ENCODE results near the gene ACP1. TPM values are rescaled to one million over a fixed set of nuclear protein-coding genes. Genes with fewer than 3 reads are reported as not detected.
A peak's percentile ranks its signal among the peaks of the same experiment; 100 is the strongest.
"Not testable (repeated sequence)": the region's sequence is repeated elsewhere in the genome, so short reads cannot be mapped to it uniquely, and the experiment has no call there.

Gene ACP1
- total RNA-seq, 2 donors from 2014 or later, result 53.3 to 61.7 TPM

DNA sequence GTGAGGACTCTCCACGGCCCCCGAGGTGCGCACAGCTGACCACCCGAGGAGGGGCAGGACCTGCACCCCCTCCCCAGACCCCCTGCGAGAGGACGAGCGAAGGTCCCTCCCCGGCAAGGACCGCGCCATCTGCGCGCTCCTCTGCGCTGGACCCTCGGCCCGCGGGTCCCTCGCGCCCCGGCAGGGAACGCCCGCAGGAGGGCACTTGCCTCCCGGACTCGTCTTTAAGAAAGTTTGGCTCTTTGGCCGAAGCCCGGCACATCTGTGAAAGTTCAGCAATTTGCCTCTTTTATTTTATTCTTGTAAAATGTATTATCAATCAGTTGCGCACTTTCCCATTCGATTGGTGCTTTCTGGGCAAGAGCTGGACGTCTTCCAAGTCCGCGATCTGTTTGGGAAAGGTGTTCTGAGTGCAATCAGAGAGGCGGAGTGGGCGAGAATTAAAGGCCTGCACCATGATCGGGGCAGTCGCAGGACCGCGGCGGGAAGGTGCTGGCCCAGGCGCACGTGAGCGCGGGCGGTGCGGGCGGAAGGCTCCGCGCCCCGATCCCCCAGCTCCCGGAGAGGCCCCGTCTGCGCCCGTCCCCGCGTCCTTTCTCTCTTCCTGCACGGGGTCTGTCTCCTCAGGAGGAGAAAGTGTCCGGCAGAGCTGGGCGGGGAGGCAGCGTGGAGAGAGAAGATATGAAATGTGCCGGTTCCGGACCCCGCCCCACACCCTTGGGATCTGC is 24.8 kb downstream of the ACP1 start:
- ATAC-seq, result peak; percentile 29 to 32
- intact Hi-C loops (cut with DNase I), result loop anchor here in 1 of 2 donors (5.0 kb wide), 1 partner anchor 42 kb away; no protein-coding TSS in a partner anchor
- DNase-seq, result no peak

GRCh38 chr2:290090-290722 is 25.5 kb downstream of the ACP1 start:
- intact Hi-C loops (cut with DNase I), result loop anchor here in 1 of 2 donors (5.0 kb wide), 1 partner anchor 43 kb away; no protein-coding TSS in a partner anchor
- DNase-seq (peak; percentile 72), ATAC-seq (peak; percentile 80 to 83)

DNA sequence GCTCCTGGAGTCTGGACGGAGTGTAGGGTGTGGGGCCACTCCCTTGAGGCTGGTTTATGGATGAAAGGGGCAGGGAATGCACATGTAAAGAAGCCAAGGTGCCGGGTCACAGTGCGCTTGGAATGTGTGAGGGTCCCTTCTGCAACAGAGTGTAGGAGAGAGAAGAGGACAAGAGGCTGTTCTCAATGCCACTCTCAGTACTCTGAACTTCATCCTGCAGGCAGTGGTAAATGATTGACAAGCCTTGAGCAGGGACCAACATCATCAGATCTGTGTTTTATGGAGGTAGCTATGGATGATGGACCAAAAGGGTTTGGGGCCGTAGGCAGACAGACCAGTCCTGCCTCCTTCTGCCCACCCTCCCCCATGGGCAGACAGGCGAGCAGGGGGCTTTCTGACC is 30.3 kb downstream of the ACP1 start:
- intact Hi-C loops (cut with DNase I), result no loop called here
- no peak for ATAC-seq
- no peak for DNase-seq

GRCh38 chr2:296354-296753 is 31.6 kb downstream of the ACP1 start:
- intact Hi-C loops (cut with DNase I), result no loop called here
- no peak for DNase-seq
- no peak for ATAC-seq

DNA sequence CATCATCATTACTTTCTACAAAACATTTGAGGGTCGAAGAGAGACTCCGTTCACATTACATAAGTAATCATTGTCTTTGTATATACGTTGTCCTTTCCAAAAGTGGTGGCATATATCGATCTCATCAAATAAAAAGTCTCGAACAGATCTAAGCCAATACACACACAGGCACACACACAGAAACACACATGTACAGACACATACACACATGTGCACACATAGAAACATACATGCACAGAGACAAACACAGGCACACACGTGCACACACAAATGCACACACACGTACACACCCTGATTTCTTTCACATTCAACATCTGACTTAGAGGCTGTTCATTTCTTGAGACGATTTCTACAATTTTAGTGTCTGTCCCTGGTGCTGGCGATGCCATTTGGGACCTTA is 40.6 kb downstream of the ACP1 start:
- DNase-seq (no peak), ATAC-seq (no peak)
- intact Hi-C loops (cut with DNase I), result no loop called here

DNA sequence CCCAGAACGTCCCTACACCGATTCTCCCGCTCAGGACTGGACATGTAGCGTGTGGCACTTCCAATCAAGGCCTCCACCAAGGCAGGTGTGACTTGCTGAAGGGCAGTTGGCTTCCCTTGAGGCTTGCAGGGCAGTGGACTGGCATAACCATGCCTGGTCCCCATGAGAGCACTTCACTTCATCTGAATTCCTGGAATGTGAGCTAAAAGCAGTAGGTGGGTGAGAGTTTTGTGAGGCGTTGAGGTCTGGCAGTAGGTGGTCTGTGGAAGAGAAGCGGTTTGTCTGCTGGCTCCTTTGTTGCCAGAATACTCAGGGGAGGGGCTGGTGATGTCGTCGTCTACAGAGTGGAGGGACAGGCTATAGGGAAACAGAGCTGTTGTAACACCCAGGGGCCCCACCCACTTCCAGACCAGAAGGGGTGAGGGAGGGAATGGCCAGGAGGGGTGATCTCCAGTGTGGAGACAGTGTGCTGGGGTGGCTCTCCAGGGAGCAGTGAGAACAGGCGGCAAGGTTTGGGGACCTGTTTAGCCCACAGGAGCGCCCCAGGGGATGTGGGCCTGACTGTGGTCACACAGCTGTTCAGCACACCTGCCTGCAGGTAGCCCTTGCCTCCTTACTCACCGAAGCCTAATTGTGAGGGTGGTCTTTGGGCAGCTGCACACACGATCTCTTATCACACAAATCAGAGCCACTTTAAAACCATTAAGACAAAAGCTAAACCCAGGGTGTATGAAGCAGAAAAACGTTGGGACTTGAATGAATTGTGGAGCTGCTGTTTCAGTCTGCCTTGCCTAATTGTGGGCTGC is 44.6 kb downstream of the ACP1 start:
- intact Hi-C loops (cut with DNase I), result no loop called here
- DNase-seq (no peak), ATAC-seq (no peak)

DNA sequence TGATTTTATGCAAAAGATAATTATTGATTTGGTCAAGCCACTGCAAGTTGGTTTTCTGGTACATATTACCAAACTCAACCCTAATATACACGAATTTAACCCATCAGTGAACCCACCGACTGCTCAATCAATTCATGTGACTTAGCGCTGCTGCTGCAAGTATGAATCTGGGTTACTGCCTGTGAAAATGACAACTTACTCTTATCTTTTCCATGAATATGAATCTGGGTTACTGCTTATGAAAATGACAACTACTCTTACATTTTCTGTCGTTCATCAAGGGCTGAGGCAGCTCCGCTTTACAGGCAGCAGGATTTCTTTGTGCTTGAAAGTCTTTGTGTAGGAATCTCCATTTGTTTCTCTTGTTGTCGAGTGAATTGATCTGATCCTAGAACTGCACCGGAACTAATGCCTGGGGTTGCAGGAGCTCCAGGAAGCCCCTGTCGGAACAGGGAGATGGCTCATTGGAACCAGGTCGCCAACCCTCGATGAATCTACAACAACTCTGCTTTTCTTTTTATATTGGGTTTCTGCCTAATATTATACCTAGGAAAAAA is 45.3 kb downstream of the ACP1 start:
- no peak for ATAC-seq
- intact Hi-C loops (cut with DNase I), result no loop called here
- no peak for DNase-seq

GRCh38 chr2:310994-311393 is 46.2 kb downstream of the ACP1 start:
- DNase-seq (no peak), ATAC-seq (no peak)

GRCh38 chr2:313991-314390 is 49.2 kb downstream of the ACP1 start:
- ATAC-seq, result no peak
- DNase-seq, result no peak
- intact Hi-C loops (cut with DNase I), result no loop called here

More at GRCh38 chr2:310994-311393, 46.2 kb downstream of the ACP1 start:
- intact Hi-C loops (cut with DNase I), result no loop called here

- no peak for DNase-seq
- ATAC-seq, result no peak
- intact Hi-C loops (cut with DNase I), result no loop called here
Observed at GRCh38 chr2:314561-315336, 50.0 kb downstream of the ACP1 start.

- ATAC-seq; intact Hi-C loops (cut with DNase I); DNase-seq: not testable (repeated sequence)
Observed at GRCh38 chr2:315925-316324, 51.2 kb downstream of the ACP1 start.

DNA sequence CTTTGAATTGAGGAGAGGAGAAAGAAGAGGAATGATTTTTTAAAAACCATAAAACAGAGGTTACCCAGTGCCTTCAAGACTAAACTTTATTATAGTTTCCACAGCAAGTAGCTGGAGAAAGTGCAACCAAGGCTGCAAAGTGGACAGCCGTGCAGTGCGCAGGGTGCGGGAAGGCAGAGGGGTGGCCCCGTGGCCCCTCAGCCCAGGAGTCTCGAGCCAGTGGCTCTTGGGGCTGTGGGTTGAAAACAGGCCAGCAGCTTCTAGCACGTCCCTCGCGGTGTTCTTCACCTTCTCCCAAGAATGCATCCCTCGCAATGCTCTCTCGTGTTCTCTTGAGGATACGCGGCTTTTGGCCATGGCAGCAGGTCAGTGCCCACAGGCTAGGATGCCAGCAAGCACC is 51.6 kb downstream of the ACP1 start:
- intact Hi-C loops (cut with DNase I), result no loop called here
- no peak for DNase-seq
- no peak for ATAC-seq

- DNase-seq (no peak), ATAC-seq (peak in 1 of 2 donors; percentile 24)
- intact Hi-C loops (cut with DNase I), result no loop called here
Observed at GRCh38 chr2:317501-318424, 53.0 kb downstream of the ACP1 start.

- ATAC-seq (no peak), DNase-seq (no peak)
- intact Hi-C loops (cut with DNase I), result no loop called here
Observed at GRCh38 chr2:319059-319600, 54.4 kb downstream of the ACP1 start.

GRCh38 chr2:320561-320960 is 55.8 kb downstream of the ACP1 start:
- ATAC-seq, result no peak
- intact Hi-C loops (cut with DNase I), result no loop called here

DNA sequence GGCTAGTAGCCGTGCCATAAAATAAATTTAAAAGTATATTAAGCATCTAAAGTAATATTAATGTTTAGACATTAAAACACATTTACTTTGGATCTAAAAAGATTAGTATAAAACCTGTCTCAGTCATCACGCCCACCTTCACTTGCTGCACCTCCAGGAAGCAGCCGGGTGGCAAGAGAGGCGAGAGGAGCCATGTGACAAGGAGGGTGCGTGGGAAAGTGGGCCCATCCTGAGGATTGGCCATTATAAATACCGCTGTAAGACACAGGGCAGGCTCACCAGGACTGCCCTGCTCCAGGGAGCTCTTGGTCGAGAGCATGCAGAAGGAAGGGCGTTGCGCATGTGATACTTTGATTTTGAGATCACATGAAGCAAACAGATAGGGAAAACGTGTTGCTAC is 57.6 kb downstream of the ACP1 start:
- ATAC-seq (no peak), DNase-seq (no peak)
- intact Hi-C loops (cut with DNase I), result no loop called here

More at GRCh38 chr2:320561-320960, 55.8 kb downstream of the ACP1 start:
- DNase-seq, result no peak

DNA sequence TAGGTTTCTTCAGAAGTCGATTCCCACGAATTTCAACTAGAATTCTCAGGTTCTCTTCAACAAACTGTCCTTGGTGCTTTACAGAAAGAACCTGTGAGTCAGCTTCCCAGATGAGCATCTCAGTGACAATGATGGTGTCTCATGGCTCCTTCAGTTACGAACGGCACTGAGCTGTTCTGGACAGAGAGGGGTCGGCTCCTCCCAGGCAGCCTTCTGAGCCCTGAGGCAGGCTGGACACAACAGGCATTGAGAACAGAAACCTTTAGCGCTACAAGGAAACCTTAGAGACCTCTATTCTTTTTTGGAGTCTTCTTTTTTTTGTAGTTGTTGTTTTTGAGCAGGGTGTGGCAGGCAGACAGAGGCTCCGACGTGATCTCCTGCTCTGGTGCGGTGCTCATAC is 58.3 kb downstream of the ACP1 start:
- DNase-seq (no peak), ATAC-seq (no peak)
- intact Hi-C loops (cut with DNase I), result no loop called here

All from left cardiac atrium (tissue), 4 donors.